Activated CD4-positive, alpha-beta T cell treated with anti-CD3 and anti-CD28 coated beads, Interleukin-2, Interleukin-4, amounts not matched to agents 100 ng/mL and 50 ng/mL, durations not matched to agents 16 hours and 8 hours (primary cell): ENCODE measurements around the gene RANGAP1.
A peak's percentile ranks its signal among the peaks of the same experiment; 100 is the strongest.

Source experiments
- DNase-seq: peaks from one replicate; pipeline ENCODE4 v3.0.0-alpha.2; 2020; ENCODE audit warnings: low spot score

Gene RANGAP1

GRCh38 chr22:41237036-41237706 lies 48.8 kb downstream of the RANGAP1 start:
- DNase-seq: no peak

GRCh38 chr22:41234815-41235695 lies 50.9 kb downstream of the RANGAP1 start:
- DNase-seq: no peak

GRCh38 chr22:41231369-41231768 lies 54.6 kb downstream of the RANGAP1 start:
- DNase-seq: no peak

- no peak for DNase-seq
These were observed 55.6 kb downstream of the RANGAP1 start for GRCh38 chr22:41230401-41230785.

- DNase-seq: no peak
These were observed 56.1 kb downstream of the RANGAP1 start for GRCh38 chr22:41229730-41230400.

DNA sequence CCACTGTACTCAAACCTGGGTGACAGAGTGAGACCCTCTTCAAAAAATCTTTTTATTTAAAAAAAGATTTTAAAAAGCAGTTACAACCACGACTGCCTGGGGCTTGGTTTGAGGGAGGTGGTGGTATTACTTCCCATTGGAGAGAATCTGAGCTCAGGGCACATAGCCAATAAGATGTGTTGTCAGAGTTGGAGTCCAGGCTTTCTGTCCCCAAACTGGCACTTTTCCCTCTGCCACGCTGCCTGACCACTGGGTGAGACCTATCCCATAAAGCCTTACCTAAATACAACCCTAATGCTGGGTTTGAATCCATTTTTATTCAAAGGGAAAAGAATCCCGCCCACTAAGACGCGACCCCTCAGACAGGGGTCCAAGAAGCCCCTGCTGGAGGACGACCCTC lies 56.8 kb downstream of the RANGAP1 start:
- no peak for DNase-seq

GRCh38 chr22:41226723-41227655 lies 59.0 kb downstream of the RANGAP1 start:
- DNase-seq: no peak

DNA sequence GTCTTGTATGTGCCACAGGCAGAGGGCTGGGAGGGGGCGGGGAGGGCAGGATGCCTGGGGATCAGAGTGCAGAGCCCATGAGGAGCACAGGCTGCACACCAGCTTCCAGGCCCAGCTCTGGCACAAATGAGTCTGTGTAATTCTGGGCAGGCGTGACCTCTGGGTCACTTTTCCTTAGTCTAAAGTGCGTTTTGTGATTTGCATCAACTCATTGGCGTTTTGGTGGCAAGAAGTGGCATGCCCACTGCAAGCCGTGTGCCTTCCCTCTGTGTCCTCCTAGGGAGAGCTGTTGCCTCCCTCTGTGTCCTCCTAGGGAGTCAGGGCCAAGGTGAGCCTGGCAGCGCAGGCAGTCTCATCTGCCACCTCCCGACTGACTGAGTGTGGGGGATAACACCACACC lies 62.5 kb downstream of the RANGAP1 start:
- no peak for DNase-seq

DNA sequence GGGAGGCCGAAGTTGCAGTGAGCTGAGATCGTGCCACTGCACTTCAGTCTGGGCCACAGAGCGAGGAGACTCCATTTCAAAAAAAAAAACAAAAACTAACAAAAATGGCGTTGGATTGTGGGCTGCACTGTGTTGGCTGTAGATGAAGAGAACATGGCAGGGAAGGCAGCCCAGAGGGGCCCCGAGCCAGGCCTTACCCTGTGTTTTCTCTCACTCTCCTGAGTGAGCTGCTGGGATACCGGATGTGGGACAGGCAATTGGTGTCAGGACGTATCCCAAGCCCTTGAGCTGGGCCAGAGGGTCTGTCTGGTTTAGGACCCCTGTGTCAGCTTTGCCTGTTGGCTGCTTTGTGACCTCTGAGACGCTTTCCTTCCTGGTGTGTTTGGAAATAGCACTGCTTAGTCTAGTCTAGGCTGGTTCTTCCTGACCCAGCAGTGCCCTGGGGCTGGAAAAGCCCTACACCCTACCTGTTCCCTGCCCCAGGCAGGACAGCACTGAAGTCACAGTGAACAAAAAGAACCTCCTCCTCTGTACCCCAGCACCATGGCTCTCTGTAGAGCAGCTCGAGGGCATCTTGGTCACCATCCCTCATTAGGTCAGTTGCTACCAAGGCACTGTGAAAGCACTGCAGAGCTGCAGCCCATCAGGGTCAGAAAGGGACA lies 63.0 kb downstream of the RANGAP1 start:
- DNase-seq: no peak

- peak; percentile 64 for DNase-seq
These were observed 68.3 kb downstream of the RANGAP1 start for GRCh38 chr22:41217553-41218157.

DNA sequence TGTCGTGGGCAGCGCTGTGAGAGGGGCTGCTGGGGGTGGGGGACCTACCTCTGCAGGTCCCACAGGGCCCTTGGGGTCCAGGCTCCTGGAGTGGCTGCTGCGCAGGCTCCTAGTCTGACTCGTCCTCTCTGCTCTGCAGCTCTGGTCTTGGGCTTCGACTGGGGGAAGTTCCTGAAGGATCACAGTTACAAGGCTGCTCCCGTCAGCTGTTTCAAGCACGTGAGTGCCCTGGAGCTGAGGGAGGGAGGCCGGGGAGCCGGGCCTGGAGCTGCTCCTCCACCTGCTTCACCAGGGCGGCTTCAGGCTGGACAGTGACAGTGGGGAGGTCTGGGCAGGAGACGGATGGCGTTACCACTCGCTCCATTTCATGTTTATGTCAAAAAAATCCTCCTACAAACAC lies 69.0 kb downstream of the RANGAP1 start:
- DNase-seq: no peak

DNA sequence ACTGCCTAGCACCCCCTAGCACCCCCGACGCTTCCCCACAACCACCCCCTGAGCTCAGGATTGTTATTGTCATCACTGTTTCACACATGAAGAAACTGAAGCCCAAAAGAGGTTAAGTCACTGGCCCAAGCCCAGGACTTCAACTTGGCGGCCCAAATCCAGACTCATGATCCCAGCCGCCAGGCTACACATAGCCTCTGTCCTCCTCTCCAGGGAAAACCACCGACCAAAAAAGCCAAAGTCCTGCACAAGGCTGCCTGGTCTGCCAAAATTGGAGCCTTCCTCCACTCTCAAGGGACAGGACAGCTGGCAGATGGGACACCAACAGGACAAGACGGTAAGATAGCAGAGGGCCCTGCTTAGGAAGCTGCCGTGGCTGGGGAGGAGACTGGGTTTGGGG lies 70.1 kb downstream of the RANGAP1 start:
- no peak for DNase-seq

DNA sequence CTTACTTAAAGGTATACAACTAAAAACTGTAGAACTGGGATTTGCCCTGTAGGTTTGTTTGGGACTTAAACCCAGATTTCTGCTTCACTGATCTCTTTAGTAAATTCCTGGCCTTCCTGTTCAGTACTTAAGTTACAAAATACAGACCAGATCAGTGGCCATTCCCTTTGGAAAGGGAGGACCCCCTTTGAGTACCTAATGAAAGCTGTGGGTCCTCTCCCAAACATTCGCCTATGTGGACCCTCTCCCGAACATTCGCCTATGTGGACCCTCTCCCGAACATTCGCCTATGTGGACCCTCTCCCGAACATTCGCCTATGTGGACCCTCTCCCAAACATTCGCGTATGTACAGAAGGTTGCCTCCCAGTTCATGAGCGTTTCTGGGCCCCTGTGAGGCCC lies 70.6 kb downstream of the RANGAP1 start:
- no peak for DNase-seq

GRCh38 chr22:41206719-41207118 lies 79.3 kb downstream of the RANGAP1 start:
- no peak for DNase-seq

DNA sequence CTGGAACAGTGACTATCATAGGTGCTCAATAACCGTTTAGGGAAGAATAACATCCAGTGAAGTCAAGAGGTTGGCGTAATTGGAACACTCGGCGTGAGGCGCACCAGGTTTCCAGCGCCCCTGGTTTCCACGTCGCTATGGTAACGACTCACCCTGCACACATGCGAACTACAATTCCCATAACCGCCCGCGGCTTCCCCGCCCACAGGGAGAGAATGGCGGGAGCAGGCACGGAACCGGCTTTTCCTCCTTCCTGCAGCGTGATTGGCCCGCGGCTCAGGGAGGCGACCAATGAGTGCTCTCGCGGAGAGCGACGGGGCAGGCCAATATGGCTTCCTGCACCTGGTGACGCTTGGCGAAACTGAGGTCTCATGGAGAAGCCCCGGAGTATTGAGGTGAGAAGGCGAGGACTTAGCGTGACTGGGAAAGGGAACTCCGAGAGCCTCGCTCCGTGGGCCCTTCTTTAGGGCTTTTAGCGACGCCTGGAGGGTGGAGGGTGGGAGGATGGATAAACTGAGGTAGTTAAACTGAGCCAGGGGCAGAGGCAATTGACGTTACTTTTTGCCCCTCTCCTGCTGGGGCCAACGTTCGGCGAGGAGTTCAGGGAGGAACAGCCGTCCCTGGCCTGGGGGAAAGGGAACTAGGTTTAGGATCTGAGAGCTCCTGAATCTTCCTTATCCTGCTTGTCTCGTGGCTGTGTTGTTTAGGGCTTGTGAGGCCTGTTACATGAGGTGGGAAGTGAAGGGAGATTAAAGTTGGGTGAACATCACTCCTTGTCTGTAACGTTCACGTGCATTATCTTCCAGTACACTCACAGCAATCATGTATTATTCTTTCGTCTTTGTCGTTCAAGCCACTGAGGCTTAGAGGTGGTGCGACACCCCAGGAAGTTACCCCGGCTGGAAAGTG lies 80.7 kb downstream of the RANGAP1 start, which contains the start of gene L3MBTL2:
Gene L3MBTL2 (plus strand): TSS at position 321 of the 909 bp plus-strand sequence. CDS start 51 bp downstream, at position 372.
- DNase-seq: peak; percentile 100

DNA sequence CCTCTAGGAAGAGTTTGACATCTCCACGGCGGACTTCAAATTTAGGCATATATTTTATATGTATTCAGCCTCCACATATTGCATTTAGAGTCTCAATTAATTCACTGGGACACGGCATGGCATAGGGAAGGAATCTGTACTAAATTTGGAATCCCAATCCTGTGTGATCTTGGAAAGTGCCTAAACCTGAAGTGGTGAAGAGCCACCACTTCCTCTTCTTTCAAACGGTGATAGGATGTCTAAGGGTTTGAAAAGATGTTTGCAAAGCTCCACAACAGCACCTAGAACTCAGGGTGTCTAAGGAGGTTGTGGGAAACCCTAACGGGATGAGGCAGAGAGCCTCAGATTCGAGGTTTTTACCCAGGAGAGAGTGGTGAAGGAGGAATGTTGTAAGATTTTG lies 81.9 kb downstream of the RANGAP1 start:
- no peak for DNase-seq

DNA sequence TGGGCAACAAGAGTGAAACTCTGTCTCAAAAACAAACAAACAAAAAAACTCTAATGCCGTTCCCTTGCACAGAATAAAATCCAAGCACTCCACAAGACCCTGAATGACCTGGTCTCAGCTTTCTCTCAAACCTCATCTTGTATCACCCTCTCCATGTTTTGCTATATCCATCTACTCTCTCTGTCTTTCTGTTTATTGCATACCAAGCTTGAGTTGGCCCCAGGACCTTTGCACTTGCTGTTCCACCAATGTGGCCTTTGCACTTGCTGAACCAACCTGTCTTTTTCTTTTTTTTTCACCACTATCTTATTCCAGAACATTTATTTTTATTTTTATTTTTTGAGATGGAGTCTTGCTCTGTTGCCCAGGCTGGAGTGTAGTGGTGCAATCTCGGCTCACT lies 82.9 kb downstream of the RANGAP1 start:
- no peak for DNase-seq

- no peak for DNase-seq
These were observed 84.8 kb downstream of the RANGAP1 start for GRCh38 chr22:41201141-41201540.

GRCh38 chr22:41198027-41198580 lies 87.9 kb downstream of the RANGAP1 start:
- DNase-seq: peak; percentile 45
